Measurements from ENCODE around the gene VAPA. TPM values are rescaled to one million over a fixed set of nuclear protein-coding genes. Genes with fewer than 3 reads are reported as not detected.

VAPA gene
- total RNA-seq, 4 donors from 2014 or later: 276 to 386 (median 317) TPM

GRCh38 chr18:9876212-9876866 is 37.5 kb upstream of the VAPA start:
- Histone ChIP-seq H3K4me3 (no peak overlapping the region), H3K4me1 (no peaks in the 10 kb centered on the region), H3K27ac (peak overlapping the region in 3 of 4 donors; percentile 18 to 61 (median 60)), H3K36me3 (no peaks in the 10 kb centered on the region), H3K27me3 (no peaks in the 10 kb centered on the region), H3K9me3 (no peaks in the 10 kb centered on the region)
- 83 to 95% methylated on average over 2 of the region's 2 CpGs for WGBS, 2 donors (ENCODE audit: low coverage in 1 of 2)
- ATAC-seq: no peak
- TF ChIP-seq POLR2AphosphoS5 (IDR thresholded peaks at IDR 0.05) (no peak), EP300 (IDR thresholded peaks at IDR 0.05) (no peak), CTCF (IDR thresholded peaks at IDR 0.05) (no peak), POLR2A (IDR thresholded peaks at IDR 0.05) (no peak)

- TF ChIP-seq POLR2A (IDR thresholded peaks at IDR 0.05) (no peak), POLR2AphosphoS5 (IDR thresholded peaks at IDR 0.05) (peak; percentile 41), CTCF (IDR thresholded peaks at IDR 0.05) (no peak), EP300 (IDR thresholded peaks at IDR 0.05) (no peak)
- Histone ChIP-seq H3K9me3 (no peaks in the 10 kb centered on the region), H3K36me3 (no peaks in the 10 kb centered on the region), H3K4me3 (peak overlapping the region; percentile 11 to 16), H3K27ac (peak overlapping the region in 3 of 4 donors; percentile 18 to 61 (median 60)), H3K4me1 (no peaks in the 10 kb centered on the region), H3K27me3 (no peaks in the 10 kb centered on the region)
- ATAC-seq: peak; percentile 93
- 26 to 64% methylated on average over 5 to 9 of the region's 9 CpGs for WGBS, 2 donors (ENCODE audit: low coverage in 1 of 2)
Measured at GRCh38 chr18:9876867-9877654, 36.8 kb upstream of the VAPA start.

- Histone ChIP-seq H3K4me1 (no peaks in the 10 kb centered on the region), H3K27me3 (no peaks in the 10 kb centered on the region), H3K36me3 (no peaks in the 10 kb centered on the region), H3K9me3 (no peaks in the 10 kb centered on the region), H3K4me3 (peak overlapping the region in 1 of 2 donors; percentile 16), H3K27ac (peak overlapping the region in 3 of 4 donors; percentile 14 to 61 (median 60))
- no peak for ATAC-seq
- TF ChIP-seq POLR2A (IDR thresholded peaks at IDR 0.05): no peak
- TF ChIP-seq CTCF (IDR thresholded peaks at IDR 0.05): no peak
- TF ChIP-seq EP300 (IDR thresholded peaks at IDR 0.05): no peak
- no peak for TF ChIP-seq POLR2AphosphoS5 (IDR thresholded peaks at IDR 0.05)
Measured at GRCh38 chr18:9877655-9878014, 36.2 kb upstream of the VAPA start.

- 88 to 100% methylated on average over 1 of the region's 1 CpG for WGBS, 2 donors (ENCODE audit: low coverage in 1 of 2)
- no peaks in the 10 kb centered on the region for H3K27me3 ChIP-seq
- H3K4me3 ChIP-seq: no peak overlapping the region
- no peaks in the 10 kb centered on the region for H3K4me1 ChIP-seq
- H3K36me3 ChIP-seq: no peaks in the 10 kb centered on the region
- no peaks in the 10 kb centered on the region for H3K9me3 ChIP-seq
- no peak for ATAC-seq
- no peak overlapping the region for H3K27ac ChIP-seq
- TF ChIP-seq POLR2A (IDR thresholded peaks at IDR 0.05) (no peak), CTCF (IDR thresholded peaks at IDR 0.05) (no peak), POLR2AphosphoS5 (IDR thresholded peaks at IDR 0.05) (no peak), EP300 (IDR thresholded peaks at IDR 0.05) (no peak)
Measured at GRCh38 chr18:9878095-9878494, 35.7 kb upstream of the VAPA start.

All from gastroesophageal sphincter (tissue), 4 donors.